ENCODE measurements around the gene CCDC85A. TPM values are rescaled to one million over a fixed set of nuclear protein-coding genes. Genes with fewer than 3 reads are reported as not detected.

Gene CCDC85A
- total RNA-seq, 2 donors from 2014 or later, result 2.5 to 4.9 TPM

DNA sequence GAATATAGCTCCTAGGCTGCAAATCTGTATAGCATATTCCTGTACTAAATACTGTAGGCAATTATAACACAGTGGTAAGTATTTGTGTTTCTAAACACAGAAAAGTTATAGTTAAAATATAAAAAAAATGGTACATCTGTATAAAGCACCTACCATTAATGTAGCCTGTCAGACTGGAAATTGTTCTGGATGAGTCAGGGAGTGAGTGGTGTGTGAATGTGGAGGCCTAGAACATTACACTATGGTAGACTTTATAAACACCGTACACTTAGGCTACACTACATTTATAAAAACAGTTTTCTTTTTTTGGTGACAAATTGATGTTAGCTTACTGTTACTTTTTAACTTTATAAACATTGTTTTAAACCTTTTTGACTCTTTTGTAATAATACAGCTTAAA is 226.3 kb downstream of the CCDC85A start:
- ATAC-seq, result no peak
- intact Hi-C loops (cut with DNase I), result no loop called here
- no peak for DNase-seq

DNA sequence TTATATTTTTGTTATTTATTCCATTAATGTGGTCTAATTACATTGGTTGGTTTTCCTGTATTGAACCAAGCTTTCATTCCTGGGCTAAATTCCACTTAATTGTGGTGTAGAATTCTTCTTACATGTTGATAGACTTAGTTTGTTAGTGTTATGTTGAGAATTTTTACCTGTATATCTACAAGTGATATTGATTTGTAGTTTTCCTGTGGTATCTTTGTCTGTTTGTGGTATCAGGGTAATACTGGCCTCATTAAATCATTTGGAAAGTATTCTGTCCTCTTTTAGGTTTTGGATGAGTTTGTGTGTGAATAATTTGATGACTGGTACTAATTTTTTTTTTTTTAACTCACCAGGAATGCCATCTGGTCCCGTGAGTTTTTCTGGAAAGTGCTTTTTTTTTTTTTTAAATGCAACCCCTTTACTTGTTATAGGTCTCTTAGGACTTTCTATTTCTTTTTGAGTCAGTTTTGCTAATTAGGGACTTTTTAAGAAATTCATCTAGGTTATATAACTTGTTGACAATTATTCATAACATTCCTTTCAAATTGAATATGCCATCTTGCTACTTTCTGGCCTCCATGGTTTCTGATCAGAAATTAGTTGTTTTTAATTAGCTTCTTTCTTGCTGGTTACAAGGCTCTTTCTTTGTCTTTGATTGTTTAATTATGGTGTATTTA is 232.8 kb downstream of the CCDC85A start:
- no peak for DNase-seq
- ATAC-seq, result no peak
- intact Hi-C loops (cut with DNase I), result no loop called here
